H9 (cell line): ENCODE measurements around the gene C19orf47. TPM values are rescaled to one million over a fixed set of nuclear protein-coding genes. Genes with fewer than 3 reads are reported as not detected.
A peak's percentile ranks its signal among the peaks of the same experiment; 100 is the strongest.

Experiments used
- DNase-seq: peaks from one replicate; pipeline ENCODE4 v3.0.0-alpha.2; 2017
- H2AFZ ChIP-seq: one replicate; pipeline ENCODE4 v1.6.1; 2013; ENCODE audit warnings: mild to moderate bottlenecking, low read length, control low read depth, moderate library complexity
- H2AK5ac ChIP-seq: 2 replicates; pipeline ENCODE4 v1.6.1; 2013; ENCODE audit warnings: low read length, control low read depth, mixed read lengths; ENCODE audit not compliant: insufficient read length
- H2BK120ac ChIP-seq: one replicate; pipeline ENCODE4 v1.6.1; 2013; ENCODE audit warnings: low read depth, mild to moderate bottlenecking, low read length, control low read depth, inconsistent platforms; ENCODE audit not compliant: poor library complexity, severe bottlenecking
- H2BK12ac ChIP-seq: 2 replicates; pipeline ENCODE4 v1.6.1; 2013; ENCODE audit warnings: low read length, control low read depth, mixed read lengths, low read depth; ENCODE audit not compliant: insufficient read length
- H2BK15ac ChIP-seq: 2 replicates; pipeline ENCODE4 v1.6.1; 2013; ENCODE audit warnings: low read depth, low read length, control low read depth
- H2BK20ac ChIP-seq: one replicate; pipeline ENCODE4 v1.6.1; 2013; ENCODE audit warnings: low read depth, mild to moderate bottlenecking, low read length, control low read depth, inconsistent platforms; ENCODE audit not compliant: poor library complexity, severe bottlenecking
- H2BK5ac ChIP-seq: 2 replicates; pipeline ENCODE4 v1.6.1; 2013; ENCODE audit warnings: low read length, control low read depth, mixed read lengths; ENCODE audit not compliant: insufficient read length
- H3K14ac ChIP-seq: 2 replicates; pipeline ENCODE4 v1.6.1; 2013; ENCODE audit warnings: low read length, control low read depth; ENCODE audit not compliant: insufficient read depth
- H3K18ac ChIP-seq: 2 replicates; pipeline ENCODE4 v1.6.1; 2013; ENCODE audit warnings: low read depth, mild to moderate bottlenecking, mixed read lengths, low read length, control low read depth; ENCODE audit not compliant: insufficient read length
- H3K23ac ChIP-seq: 2 replicates; pipeline ENCODE4 v1.6.1; 2013; ENCODE audit warnings: low read length, control low read depth, mixed read lengths, low read depth; ENCODE audit not compliant: insufficient read length
- H3K23me2 ChIP-seq: 2 replicates; pipeline ENCODE4 v1.6.1; 2013; ENCODE audit warnings: low read depth, mild to moderate bottlenecking, mixed read lengths, low read length, control low read depth; ENCODE audit not compliant: insufficient read length, poor library complexity, severe bottlenecking
- H3K27ac ChIP-seq: 2 replicates; pipeline ENCODE4 v1.5.1; 2013; ENCODE audit warnings: low read length, control low read depth, mixed read lengths, low read depth; ENCODE audit not compliant: insufficient read length
- H3K27me3 ChIP-seq: 2 replicates; pipeline ENCODE4 v1.6.1; 2013; ENCODE audit warnings: low read length, control low read depth, inconsistent platforms; ENCODE audit not compliant: insufficient read depth
- H3K4ac ChIP-seq: 2 replicates; pipeline ENCODE4 v1.6.1; 2013; ENCODE audit warnings: low read depth, mild to moderate bottlenecking, control low read depth, inconsistent platforms, low read length, moderate library complexity
- H3K4me1 ChIP-seq: 2 replicates; pipeline ENCODE4 v1.6.1; 2013; ENCODE audit warnings: low read length, control low read depth, inconsistent platforms; ENCODE audit not compliant: insufficient read depth
- H3K4me2 ChIP-seq: 2 replicates; pipeline ENCODE4 v1.6.1; 2013; ENCODE audit warnings: low read length, control low read depth, mixed read lengths; ENCODE audit not compliant: insufficient read length, insufficient read depth
- H3K56ac ChIP-seq: 2 replicates; pipeline ENCODE4 v1.6.1; 2013; ENCODE audit warnings: low read depth, mild to moderate bottlenecking, mixed read lengths, low read length, control low read depth; ENCODE audit not compliant: insufficient read length
- H3K79me1 ChIP-seq: 2 replicates; pipeline ENCODE4 v1.6.1; 2013; ENCODE audit warnings: low read depth, mild to moderate bottlenecking, moderate library complexity, low read length, control low read depth, inconsistent platforms; ENCODE audit not compliant: insufficient read depth, poor library complexity, severe bottlenecking
- H3K79me2 ChIP-seq: 2 replicates; pipeline ENCODE4 v1.6.1; 2013; ENCODE audit warnings: low read length, control low read depth, inconsistent platforms; ENCODE audit not compliant: insufficient read depth
- H3K9ac ChIP-seq: 2 replicates; pipeline ENCODE4 v1.6.1; 2013; ENCODE audit warnings: low read length, control low read depth, mixed read lengths; ENCODE audit not compliant: insufficient read length; ENCODE audit errors: extremely low read depth
- H3K9me3 ChIP-seq: one replicate; pipeline ENCODE4 v1.6.1; 2013; ENCODE audit warnings: low read depth, low read length, inconsistent platforms; ENCODE audit not compliant: control insufficient read depth
- H3T11ph ChIP-seq: one replicate; pipeline ENCODE4 v1.6.1; 2013; ENCODE audit warnings: mild to moderate bottlenecking, low read length, control low read depth, inconsistent platforms
- H4K20me1 ChIP-seq: one replicate; pipeline ENCODE4 v1.6.1; 2013; ENCODE audit not compliant: control insufficient read depth, insufficient read length, insufficient read depth
- H4K5ac ChIP-seq: 2 replicates; pipeline ENCODE4 v1.6.1; 2013; ENCODE audit warnings: low read depth, mild to moderate bottlenecking, mixed read lengths, low read length, control low read depth; ENCODE audit not compliant: insufficient read length
- H4K8ac ChIP-seq: replicated peaks from 2 replicates; pipeline ENCODE4 v1.6.1; 2013; ENCODE audit warnings: low read length, control low read depth, mixed read lengths, low read depth; ENCODE audit not compliant: insufficient read length
- H4K91ac ChIP-seq: 2 replicates; pipeline ENCODE4 v1.6.1; 2013; ENCODE audit warnings: low read depth, mild to moderate bottlenecking, moderate library complexity, mixed read lengths, low read length, control low read depth; ENCODE audit not compliant: insufficient read length
- H3K27ac Mint-ChIP-seq, 3 experiments: 2 replicates in 2 of 3; 3 replicates in 1 of 3; pipeline ENCODE4 v1.8.0; 2020 to 2021; ENCODE audit warnings: mixed read lengths in 3 of 3, mild to moderate bottlenecking in 1 of 3, moderate library complexity in 1 of 3
- H3K27me3 Mint-ChIP-seq: 2 replicates; pipeline ENCODE4 v1.8.0; 2021; ENCODE audit warnings: low read depth, mild to moderate bottlenecking, moderate library complexity, mixed read lengths
- H3K36me3 Mint-ChIP-seq, 3 experiments: 2 replicates in 2 of 3; 3 replicates in 1 of 3; pipeline ENCODE4 v1.8.0; 2020 to 2021; ENCODE audit warnings: low read depth in 3 of 3, mixed read lengths in 3 of 3; ENCODE audit not compliant: insufficient read depth in 1 of 3
- H3K4me1 Mint-ChIP-seq, 2 experiments: 2 replicates each; pipeline ENCODE4 v1.8.0; 2020; ENCODE audit warnings: mixed read lengths in 2 of 2
- H3K4me3 Mint-ChIP-seq, 2 experiments: 2 replicates in 1 of 2; 3 replicates in 1 of 2; pipeline ENCODE4 v1.8.0; 2020 to 2021; ENCODE audit warnings: mild to moderate bottlenecking in 2 of 2, mixed read lengths in 2 of 2, moderate library complexity in 1 of 2
- H3K9me3 Mint-ChIP-seq, 2 experiments: 2 replicates in 1 of 2; 3 replicates in 1 of 2; pipeline ENCODE4 v1.8.0; 2020; ENCODE audit warnings: mild to moderate bottlenecking in 2 of 2, mixed read lengths in 2 of 2, moderate library complexity in 1 of 2
- CTCF ChIP-seq: fragments of 200-600 bp; sonication (generic); conservative IDR thresholded peaks from 3 replicates; pipeline ENCODE4 v1.8.0; 2021; ENCODE audit warnings: antibody characterized with exemption, mild to moderate bottlenecking
- WGBS: extraction: QIAGEN DNeasy Blood & Tissue Kit; methylation state at CpG from one replicate; pipeline ENCODE4 v1.1.7; 2013; ENCODE audit warnings: missing lambda C conversion rate, low lambda C conversion rate, mixed read lengths; ENCODE audit not compliant: insufficient read length; ENCODE audit errors: extremely low coverage; 5-methylcytosine and 5-hydroxymethylcytosine counted together
- total RNA-seq: library from RNA; stranded (reverse); gene quantifications from 2 replicates; pipeline ENCODE4 v1.2.1, GENCODE V29; 2021

The C19orf47 gene
- total RNA-seq, 1 experiment from 2014 or later = 19.4 TPM

GRCh38 chr19:40367577-40368434 is 19.6 kb upstream of the C19orf47 start:
- Histone ChIP-seq H3K9ac (no peak overlapping the region), H4K20me1 (no peaks in the 10 kb centered on the region), H3K56ac (no peak overlapping the region), H3K79me1 (no peaks in the 10 kb centered on the region), H3T11ph (no peak overlapping the region), H2BK5ac (no peak overlapping the region), H2BK120ac (no peak overlapping the region), H3K27me3 (no peaks in the 10 kb centered on the region), H3K27ac (no peak overlapping the region), H3K9me3 (no peaks in the 10 kb centered on the region), H2BK20ac (no peak overlapping the region), H2BK15ac (no peak overlapping the region), H3K23me2 (peaks cover 7% of the 10 kb centered on the region), H3K4ac (no peak overlapping the region), H3K4me1 (no peaks in the 10 kb centered on the region), H3K23ac (no peak overlapping the region), H2AFZ (no peak overlapping the region), H3K79me2 (no peaks in the 10 kb centered on the region), H4K8ac (no peak overlapping the region), H3K14ac (no peak overlapping the region), H2BK12ac (no peak overlapping the region), H4K5ac (no peak overlapping the region), H4K91ac (no peak overlapping the region), H3K4me2 (no peak overlapping the region), H3K18ac (no peak overlapping the region), H2AK5ac (no peak overlapping the region)
- Mint-ChIP-seq H3K9me3 (no peaks in the 10 kb centered on the region), H3K4me3 (no peak overlapping the region; a peak in 1 of 5 replicates), H3K27ac (peak overlapping the region in 2 of 3 experiments; percentile 14 to 91; a peak in 1 of 7 replicates), H3K27me3 (no peaks in the 10 kb centered on the region; the same call in 1 of the 2 replicates), H3K4me1 (peaks cover 18 to 27% of the 10 kb centered on the region in 2 experiments), H3K36me3 (peaks cover 18 to 48% (median 47%) of the 10 kb centered on the region in 3 experiments)
- no CpG with 5 or more reads among the region's 16 CpGs for WGBS
- no peak for TF ChIP-seq CTCF
- no peak for DNase-seq
